GM21526 (cell line): ENCODE measurements around the gene GLG1.
"Not testable (repeated sequence)": the region's sequence is repeated elsewhere in the genome, so short reads cannot be mapped to it uniquely, and the experiment has no call there.

Source experiments
- ATAC-seq: cut with Tn5 transposase; IDR thresholded peaks from one replicate; pipeline ENCODE4 v1.9.1; 2021; ENCODE audit warnings: moderate library complexity; ENCODE audit not compliant: unreplicated experiment, low FRiP score

The GLG1 gene

DNA sequence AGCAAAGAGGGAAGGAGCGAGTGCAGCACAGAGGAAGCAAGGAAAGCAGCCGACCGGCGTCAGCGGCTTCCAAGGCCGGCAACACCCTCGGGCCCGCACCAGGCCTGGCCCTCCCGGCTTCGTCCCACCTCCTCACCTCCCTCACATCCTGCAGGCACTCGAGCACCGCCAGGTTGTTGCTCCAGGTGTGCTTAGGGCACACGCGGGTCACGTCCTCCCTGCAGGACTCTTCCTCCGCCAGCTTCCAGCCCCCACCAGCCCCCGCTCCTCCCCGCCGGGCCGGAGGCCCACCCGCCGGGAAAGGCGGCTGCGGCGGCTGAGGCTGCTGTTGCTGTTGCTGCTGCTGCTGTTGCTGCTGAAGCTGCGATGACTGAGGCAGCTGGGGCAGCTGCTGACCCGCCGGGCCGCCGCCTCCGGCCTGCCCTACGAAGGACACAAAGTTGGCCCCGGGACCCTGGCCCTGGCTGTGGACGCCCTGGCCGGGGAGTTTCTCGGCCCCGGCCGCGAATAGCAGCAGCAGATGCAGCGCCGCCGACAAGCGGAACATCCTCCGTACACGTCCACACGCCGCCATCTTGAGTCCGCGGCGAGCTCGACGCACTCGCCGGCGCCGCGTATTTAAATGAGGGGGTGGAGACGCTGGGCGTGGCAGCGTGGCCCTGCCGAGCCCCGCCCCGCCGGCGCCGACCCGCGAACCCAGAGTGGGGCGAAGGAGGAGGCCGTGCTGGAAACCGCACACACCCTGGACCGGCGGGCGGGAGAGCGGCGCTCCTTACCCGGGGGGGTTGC is at the start of gene GLG1:
GLG1 (minus strand) TSS at position 594 of the 789 bp plus-strand sequence; CDS start at position 574, 20 bp downstream.
- ATAC-seq, result peak; percentile 89

DNA sequence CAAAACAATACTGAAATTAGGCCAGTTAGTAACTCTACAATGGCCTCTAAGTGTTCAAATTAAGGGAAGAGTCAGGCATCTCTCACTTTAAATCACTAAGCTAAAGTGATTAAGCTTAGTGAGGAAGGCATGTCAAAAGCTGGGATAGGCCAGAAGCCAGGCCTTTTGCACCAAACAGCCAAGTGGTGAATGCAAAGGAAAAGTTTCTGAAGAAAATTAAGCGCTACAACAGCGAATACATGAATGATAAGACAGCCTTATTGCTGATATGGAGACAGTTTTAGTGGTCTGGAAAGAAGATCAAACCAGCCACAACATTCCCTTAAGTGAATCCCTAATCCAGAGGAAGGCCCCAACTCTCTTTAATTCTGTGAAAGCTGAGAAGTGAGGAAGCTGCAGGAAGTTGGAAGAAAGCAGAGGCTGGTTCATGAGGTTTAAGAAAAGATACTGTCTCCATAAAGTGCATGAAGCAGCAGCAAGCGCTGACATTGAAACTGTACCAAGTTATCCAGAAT is 47.7 kb upstream of the GLG1 start:
- ATAC-seq, result no peak

DNA sequence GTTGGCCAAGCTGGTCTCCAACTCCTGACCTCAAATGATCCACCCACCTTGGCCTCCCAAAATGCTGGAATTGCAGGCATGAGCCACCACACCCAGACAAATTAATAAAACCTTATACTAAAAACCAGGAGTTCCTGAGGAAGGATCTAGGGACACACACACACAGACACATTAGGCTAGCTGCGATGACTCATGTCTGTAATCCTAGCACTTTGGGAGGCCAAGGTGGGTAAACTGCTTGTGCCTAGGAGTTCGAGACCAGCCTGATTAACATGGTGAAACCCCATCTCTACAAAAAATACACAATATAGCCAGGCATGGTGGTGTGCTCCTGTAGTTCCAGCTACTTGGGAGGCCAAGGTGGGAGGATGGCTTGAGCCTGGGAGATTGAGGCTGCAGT is 46.0 kb upstream of the GLG1 start:
- not testable (repeated sequence) for ATAC-seq

DNA sequence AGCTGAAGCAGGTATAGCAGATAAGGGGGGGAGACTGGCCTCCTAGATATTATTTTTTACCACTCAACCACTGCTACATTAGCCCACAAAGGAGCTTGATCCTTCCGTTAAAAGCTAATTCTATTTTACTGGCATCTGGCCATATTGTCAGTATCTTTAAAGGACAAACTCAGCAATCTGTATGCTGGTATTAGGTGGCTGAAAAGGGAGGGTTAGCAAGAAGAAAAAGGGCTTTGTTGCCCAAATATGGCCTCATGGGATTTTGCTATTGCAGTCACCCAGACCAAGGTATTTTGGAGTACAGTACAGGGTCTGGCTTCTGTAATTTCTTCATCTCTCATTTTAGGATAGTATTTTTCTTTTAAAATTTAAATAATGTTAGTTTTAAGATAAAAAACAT is 45.3 kb upstream of the GLG1 start:
- no peak for ATAC-seq

DNA sequence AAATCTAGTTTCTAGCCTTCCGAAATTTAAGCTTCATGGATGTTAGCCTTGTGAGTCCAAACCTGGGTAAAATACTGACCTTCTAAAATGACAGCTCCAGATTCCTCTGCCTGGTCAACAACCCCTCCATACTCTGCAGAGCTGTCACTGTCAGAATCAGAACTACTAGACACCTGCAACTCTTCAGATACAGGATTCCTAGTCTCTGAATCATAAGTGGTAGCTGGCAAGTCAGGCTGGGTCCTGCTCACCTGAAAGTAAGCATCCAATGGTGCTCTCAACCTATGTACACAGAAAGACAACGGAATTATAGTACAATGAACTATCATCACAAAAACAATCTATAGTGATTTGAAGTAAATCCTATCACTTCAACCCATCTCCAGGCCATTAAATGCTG is 44.9 kb upstream of the GLG1 start:
- no peak for ATAC-seq

DNA sequence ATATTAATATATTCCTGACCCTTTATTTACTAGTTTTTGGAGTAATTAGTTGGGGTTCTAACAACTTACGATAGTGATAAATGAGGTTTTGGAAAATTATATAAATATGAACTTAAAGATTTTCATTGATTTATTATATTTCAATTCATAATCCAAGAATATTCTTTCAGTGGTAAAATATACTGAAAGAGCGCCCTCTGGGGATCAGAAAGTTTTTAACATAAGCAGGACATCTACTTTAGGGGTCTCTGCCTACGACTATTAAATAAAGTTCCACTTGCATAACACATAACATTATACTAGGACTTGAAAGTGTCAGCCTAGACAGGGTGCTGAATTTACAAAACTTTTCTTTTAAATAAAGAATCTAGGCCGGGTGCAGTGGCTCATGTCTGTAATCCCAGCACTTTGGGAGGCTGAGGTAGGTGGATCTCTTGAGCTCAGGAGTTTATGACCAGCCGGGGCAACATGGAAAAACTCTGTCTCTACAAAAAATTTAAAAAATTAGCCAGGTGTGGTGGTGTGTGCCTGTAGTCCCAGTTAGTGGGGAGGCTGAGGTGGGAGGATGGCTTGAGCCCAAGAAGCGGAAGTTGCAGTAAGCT is 44.2 kb upstream of the GLG1 start:
- ATAC-seq, result no peak

DNA sequence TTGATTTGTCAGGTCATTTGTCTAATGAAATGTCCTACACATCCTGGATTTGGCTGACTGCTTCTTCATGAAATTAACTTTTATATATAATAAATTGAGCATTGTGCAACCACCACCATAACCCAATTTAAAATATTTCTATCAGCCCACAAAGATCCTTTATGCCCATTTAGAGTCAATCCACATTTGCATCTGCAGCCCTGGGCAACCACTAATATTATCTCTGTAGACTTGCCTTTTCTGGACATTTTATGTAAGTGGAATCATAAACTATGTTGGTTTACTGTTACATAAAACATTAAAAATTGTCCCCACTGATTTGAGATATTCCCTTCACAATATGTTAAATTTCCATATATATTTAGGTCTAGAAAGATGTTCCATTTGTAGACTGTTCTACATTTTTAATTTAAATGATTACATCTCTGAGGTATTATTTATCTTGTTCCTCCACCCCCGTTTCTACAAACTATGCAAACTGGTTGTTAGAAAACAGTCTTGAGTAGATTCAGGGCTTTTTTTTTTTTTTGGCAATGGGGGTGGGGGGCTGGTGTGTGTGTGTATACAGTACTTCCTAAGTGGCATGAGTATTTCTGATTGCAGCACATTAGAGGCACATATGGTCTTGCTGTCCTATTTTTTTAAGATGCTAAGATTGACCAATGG is 43.1 kb upstream of the GLG1 start:
- no peak for ATAC-seq

DNA sequence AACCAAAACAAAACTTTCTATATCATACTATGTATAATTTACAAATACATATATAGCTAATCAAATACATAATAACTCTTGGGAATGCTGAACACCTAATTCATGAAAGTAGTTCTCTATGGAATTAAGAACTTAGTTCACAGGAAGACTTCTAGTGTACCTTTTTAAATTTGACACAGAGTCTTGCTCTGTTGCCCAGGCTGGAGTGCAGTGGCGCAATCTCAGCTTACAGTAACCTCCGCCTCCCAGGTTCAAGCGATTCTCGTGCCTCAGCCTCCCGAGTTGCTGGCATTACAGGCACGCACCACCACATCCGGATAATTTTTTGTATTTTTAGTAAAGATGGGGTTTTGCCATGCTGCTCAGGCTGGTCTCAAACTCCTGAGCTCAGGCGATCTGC is 35.1 kb upstream of the GLG1 start:
- ATAC-seq, result no peak

DNA sequence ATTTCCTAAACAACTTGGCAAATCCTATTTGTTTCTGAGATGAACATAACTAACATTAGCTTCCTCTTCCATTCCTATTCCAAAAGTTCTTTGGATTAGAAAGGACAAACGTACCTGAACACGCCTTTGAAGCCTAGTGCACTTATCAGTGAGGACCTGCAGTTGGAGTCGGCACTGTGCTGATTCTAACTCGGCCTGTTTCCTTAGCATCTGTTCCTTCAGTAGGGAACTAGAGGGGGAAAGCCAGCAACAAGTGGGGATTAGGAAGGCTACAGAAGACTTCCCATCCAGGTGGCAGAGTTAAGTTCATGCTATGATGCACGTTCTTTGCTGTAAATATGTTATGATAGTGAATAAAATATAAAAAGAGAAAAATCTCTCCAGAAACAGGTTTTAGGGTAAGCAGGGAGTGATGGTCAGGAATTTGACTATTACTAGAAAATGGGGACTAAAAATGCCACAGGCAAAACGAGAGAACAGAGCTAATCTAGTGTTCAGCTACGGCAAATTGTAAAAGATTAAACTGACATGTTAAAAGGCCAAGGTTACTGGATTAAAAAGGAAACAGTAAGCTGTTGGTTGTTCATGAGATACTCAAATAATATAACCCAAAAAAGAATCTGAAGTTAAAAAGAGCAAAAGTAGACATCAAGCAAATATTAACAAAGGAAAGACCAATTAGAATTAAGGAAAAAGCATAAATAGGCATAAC is 31.0 kb upstream of the GLG1 start:
- ATAC-seq, result no peak

DNA sequence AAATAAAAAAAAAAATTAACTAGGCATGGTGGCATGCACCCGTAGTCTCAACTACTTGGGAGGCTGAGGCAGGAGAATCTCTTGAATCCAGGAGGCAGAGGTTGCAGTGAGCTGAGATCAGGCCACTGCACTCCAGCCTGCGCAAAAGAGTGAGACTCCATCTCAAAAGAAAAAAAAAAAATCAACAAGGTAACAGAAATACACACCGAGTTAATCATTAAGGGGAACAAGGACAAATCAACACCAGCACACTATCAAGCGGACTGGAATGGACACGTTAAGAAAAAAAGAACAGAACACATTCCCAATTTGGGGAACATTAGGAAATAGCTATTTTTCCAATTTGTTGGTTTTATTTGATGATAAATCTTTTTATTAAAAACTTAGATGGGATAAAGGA is 28.4 kb upstream of the GLG1 start:
- ATAC-seq, result no peak

DNA sequence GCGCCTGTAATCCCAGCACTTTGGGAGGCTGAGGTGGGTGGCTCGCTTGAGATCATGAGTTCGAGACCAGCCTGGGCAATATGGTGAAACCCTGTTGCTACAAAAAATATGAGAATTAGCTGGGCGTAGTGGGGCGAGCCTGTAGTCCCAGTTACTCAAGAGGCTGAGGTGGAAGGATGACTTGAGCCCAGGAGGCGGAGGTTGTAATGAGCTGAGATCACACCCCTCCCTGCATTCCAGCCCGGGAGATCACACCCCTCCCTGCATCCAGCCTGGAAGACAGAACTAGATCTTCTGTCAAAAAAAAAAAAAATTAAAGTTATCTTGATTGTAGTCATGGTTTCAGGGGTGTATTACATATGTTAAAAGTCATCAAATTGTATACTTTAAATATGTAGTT is 26.8 kb upstream of the GLG1 start:
- no peak for ATAC-seq

DNA sequence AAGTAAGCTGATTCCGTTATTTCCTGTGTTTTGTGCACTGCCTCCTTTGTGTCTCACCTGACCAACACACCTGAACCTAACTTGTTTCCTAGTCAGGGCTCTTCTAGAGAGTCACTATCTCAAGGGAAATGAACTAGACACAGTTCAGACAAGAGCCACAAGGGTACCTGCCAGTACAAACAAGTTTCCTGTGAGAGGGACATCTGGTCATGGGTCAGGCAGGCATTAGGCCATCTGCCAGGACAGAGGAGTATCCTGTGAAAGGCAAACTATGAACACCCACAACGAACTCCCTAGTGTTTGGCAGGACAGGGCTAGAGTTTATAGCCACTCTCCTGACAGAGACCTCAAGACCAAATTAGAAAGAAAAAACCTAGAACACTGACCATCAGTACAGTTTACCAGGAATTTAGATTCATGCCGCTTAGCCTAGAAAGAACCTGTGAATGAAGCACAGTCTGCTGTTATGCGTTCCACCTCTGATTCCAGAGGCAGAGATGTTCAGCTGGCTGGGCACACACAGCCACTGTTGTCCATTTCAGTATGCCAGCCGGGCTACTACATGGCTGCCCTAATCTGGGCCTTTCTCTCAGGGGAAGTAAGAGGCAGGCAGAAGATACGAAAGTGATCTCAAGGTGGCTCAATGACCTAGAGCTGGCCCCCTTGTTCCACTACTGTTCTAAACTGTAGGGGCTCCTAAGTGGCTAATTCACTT is 20.7 kb upstream of the GLG1 start:
- ATAC-seq, result no peak

DNA sequence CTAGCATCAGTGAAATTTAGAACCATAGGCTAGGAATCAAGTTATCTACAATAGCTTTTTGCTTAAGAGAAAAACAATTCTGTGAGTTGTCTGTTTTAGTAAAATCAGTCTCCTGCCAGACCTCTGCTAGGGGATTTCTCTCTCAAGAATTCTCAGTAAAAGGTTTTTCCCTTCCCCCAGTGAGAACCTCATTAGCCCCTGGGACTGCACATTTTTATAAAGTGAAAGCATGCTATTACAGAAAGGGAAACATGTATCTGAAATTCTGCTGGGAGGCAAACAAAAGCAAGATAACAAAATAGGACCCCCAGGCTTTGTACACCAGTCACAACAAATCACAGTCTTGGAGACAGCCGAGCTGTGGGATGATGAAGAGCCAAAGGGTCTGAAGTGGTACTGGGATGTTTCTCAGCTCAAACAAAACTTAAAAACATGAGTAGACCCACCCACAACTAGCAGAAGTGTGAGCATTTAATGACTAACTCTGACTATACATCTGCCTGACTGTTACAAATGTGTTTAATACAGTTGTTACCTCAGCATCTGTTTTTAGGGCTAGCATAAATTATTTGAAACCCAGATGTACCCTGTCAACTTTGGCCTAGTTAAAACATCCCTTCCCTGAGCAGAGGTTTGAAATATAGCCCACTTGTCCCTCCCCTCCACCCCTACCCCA is 20.0 kb upstream of the GLG1 start:
- ATAC-seq, result no peak

DNA sequence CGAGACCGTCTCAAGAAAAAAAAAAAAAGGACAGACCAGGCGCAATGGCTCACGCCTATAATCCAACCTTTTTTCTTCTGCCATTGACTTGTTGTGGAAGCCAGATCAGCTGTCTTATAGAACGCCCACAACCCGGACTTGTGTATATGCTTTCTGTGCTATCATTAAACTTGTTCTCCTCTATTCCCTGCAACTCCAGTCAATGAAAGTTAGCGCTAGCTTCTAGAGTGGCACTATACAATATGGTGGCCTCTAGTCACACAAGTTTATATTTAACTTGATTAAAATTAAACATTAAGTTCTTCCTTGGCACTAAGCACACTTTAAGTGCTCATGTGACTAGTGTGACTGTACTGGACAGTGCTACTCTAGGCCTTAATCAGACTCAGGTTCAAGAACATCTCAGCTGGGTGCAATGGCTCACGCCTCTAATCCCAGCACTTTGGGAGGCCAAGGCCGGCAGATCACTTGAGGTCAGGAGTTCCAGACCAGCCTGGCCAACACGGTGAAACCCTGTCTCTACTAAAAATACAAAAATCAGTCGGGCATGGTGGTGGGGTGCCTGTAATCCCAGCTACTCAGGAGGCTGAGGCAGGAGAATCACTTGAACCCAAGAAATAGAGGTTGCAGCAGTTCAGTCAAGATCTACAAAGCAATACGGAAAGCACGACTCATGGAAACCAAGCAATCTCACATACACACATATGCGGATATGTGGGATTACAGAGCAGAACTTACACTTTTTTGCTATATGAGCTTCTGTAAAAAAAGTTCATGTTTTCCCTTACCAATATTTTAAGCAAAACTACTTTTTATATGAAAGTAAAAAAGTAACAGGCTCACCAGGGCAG is 18.8 kb upstream of the GLG1 start:
- no peak for ATAC-seq

DNA sequence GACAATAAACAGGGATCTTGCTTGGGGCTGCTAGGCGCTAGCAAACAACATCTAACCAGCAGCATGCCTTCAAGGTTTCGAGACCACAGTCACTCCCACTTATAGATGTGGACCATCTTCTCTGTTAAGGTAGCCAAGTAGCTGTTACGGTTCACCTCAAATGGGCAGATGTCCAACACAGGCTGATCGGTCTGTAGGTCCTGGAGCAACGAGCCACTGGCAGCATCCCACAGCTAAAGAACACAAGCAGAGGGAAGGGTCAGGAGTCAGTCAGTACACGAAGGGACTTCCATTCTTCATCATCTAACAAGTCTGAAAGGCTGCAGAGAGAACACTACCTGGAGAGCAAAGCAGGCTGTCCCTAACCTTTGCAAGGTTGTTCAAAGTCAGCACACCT is 16.9 kb upstream of the GLG1 start:
- ATAC-seq, result no peak

DNA sequence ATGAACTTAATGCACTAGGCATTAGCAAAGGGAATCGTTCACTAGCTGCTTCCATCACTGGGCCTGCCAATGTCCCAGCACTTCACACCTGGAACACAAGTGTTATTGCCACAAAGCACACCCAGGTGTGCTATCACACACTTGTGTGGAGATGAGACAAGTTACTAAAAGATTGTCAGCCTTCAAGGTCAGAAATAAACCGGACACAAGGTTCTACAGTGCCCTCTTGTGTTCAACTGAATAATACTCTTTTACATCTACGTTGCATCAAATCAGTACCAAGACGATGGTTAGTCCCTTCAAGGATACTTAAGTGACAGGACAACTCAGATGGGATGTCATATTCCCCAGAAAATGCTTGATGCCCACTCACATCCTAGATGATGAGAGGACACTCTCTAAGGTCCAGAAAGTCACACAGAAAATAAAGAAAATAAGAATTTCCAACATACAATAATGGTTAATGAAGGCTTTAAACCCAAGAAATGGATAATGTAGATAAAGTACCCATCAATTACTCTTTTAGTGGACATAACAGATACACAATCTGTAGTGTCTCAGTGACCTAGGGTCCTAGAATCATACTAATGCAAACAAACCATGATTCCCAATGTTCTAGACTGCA is 16.4 kb upstream of the GLG1 start:
- no peak for ATAC-seq

DNA sequence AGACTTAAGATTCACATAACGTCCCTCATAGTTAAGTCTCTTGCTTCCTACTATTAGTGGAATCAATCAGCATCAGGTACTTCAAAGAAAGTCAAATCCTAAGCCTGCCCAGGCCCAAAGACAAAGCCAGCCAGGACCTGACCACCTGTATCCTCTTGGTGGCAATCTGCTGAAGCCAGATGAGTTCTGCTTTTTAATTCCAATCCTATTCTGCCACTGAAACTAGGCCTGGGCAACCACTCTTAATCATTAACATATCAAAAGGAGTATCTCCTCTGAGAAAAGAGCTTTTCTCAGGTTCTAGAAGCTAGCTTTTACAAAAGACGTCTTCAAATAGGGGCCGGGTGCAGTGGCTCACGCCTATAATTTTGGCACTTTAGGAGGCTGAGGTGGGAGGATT is 15.1 kb upstream of the GLG1 start:
- ATAC-seq, result no peak

DNA sequence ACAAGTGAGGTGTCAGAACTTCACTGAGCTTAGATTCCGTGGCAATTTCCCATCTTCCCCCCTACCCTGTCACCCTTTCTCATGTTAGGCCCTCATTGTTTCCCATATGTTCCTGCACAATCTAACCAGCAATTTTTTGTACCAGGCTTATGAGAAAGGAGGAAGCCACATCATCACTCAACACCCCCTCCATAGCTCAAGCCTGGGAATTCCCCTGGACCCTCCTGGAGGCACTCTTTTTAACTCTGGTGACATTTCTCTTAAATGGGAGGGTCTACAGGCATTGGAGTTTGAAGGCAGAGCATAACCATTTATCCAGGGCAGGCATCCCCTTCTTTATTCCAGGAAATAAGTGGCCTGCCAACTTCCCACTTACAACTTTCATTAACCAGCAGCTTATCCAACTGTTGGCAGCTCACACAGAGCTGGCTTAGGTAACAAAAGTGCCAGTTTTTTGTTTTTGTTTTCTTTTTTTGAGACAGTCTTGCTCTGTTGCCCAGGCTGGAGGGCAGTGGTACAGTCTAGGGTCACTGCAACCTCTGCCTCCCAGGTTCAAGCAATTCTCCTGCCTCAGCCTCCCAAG is 10.4 kb upstream of the GLG1 start:
- no peak for ATAC-seq
